NCI-H2227 (cell line): ENCODE results near the gene THOC7.
A peak's percentile ranks its signal among the peaks of the same experiment; 100 is the strongest.

Source experiments
- DNase-seq: peaks from one replicate; lab custom pipeline; 2025; ENCODE audit not compliant: unreplicated experiment; lab: John Stamatoyannopoulos, UW

Gene THOC7

GRCh38 chr3:63847718-63848450 lies 15.7 kb downstream of the THOC7 start:
- DNase-seq, result no peak

GRCh38 chr3:63845215-63845614 lies 18.4 kb downstream of the THOC7 start:
- no peak for DNase-seq

- no peak for DNase-seq
These were observed 21.5 kb downstream of the THOC7 start for GRCh38 chr3:63842127-63842526.

- DNase-seq, result no peak
These were observed 21.9 kb downstream of the THOC7 start for GRCh38 chr3:63841704-63842103.

GRCh38 chr3:63832395-63832794 lies 31.2 kb downstream of the THOC7 start:
- DNase-seq, result no peak

- DNase-seq, result no peak
These were observed 33.1 kb downstream of the THOC7 start for GRCh38 chr3:63830526-63830925.

GRCh38 chr3:63824309-63824708 lies 39.3 kb downstream of the THOC7 start:
- no peak for DNase-seq

GRCh38 chr3:63819151-63819398 lies 44.5 kb downstream of the THOC7 start, which contains the start of gene C3orf49:
Gene C3orf49 (plus strand): TSS chr3:63819299. CDS start chr3:63819472, 173 bp downstream.
- no peak for DNase-seq

- peak; percentile 68 for DNase-seq
These were observed 45.1 kb downstream of the THOC7 start for GRCh38 chr3:63818282-63819150.

- no peak for DNase-seq
These were observed 46.4 kb downstream of the THOC7 start for GRCh38 chr3:63817225-63817624.

- DNase-seq, result no peak
These were observed 49.4 kb downstream of the THOC7 start for GRCh38 chr3:63814237-63814636.

GRCh38 chr3:63809607-63810006 lies 54.0 kb downstream of the THOC7 start:
- no peak for DNase-seq

- DNase-seq, result no peak
These were observed 55.0 kb downstream of the THOC7 start for GRCh38 chr3:63808633-63809032.

- no peak for DNase-seq
These were observed 55.5 kb downstream of the THOC7 start for GRCh38 chr3:63807961-63808565.

GRCh38 chr3:63803911-63804310 lies 59.7 kb downstream of the THOC7 start:
- DNase-seq, result no peak

- no peak for DNase-seq
These were observed 63.5 kb downstream of the THOC7 start for GRCh38 chr3:63800097-63800496.

GRCh38 chr3:63798949-63799348 lies 64.7 kb downstream of the THOC7 start:
- DNase-seq, result peak; percentile 32

- DNase-seq, result no peak
These were observed 65.1 kb downstream of the THOC7 start for GRCh38 chr3:63798544-63798943.

GRCh38 chr3:63795438-63795837 lies 68.2 kb downstream of the THOC7 start:
- no peak for DNase-seq

- DNase-seq, result peak; percentile 12
These were observed 71.6 kb downstream of the THOC7 start for GRCh38 chr3:63791974-63792373.
